HL-60 (cell line): Measurements from ENCODE around the gene S1PR3.

ENCODE experiments used
- GABPA ChIP-seq: IDR thresholded peaks from 2 replicates; pipeline ENCODE4 v1.6.1; 2012; ENCODE audit warnings: low read depth
- POLR2AphosphoS5 ChIP-seq: IDR thresholded peaks from 2 replicates; pipeline ENCODE4 v1.6.1; 2012; ENCODE audit warnings: low read depth
- TF ChIP-seq, protein P1 (sequence below): IDR thresholded peaks from one replicate; pipeline ENCODE4 v1.5.1; 2011; ENCODE audit warnings: low read length, control low read depth, inconsistent platforms; ENCODE audit not compliant: insufficient read depth
- TF ChIP-seq, protein P2 (sequence below): IDR thresholded peaks from 2 replicates; pipeline ENCODE4 v1.6.1; 2012; ENCODE audit warnings: low read depth; ENCODE audit not compliant: insufficient replicate concordance

DNA sequence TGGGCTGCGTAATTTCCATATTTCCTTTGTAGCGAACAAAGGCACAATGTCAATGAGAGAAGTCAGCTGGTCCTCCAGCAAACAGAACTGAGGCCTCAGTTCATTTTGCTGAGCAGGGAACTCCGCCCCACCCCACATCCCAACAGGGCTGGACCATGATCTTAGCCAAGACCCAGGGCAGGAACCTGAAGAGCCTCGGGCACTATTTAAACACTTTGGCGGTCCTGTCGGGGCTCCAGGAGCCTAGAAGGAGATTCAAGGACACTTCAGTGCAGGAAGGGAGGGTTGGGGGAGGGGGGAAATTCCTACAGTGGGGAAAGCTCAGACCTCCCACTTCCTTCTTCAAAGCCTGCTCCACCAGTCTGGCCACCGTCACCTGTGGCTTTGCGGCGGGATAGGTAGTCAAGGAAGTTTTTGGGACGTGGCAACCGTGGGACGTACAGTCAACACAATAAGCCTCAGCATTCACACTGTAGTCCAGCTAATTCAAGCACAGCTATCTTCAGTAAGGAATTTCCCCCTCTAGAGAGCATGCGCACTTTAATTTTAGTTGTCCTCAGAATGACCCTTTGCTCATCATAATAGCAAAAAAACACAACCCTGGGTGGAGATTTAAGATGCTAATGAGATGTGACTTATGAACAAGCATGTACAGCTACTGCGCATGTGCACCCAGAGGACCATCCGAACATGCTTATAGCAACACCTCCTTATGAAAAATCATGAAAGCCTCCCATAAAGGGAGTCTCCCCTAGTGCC, 30.9 kb downstream of the S1PR3 start:
- TF ChIP-seq, protein P1, sequence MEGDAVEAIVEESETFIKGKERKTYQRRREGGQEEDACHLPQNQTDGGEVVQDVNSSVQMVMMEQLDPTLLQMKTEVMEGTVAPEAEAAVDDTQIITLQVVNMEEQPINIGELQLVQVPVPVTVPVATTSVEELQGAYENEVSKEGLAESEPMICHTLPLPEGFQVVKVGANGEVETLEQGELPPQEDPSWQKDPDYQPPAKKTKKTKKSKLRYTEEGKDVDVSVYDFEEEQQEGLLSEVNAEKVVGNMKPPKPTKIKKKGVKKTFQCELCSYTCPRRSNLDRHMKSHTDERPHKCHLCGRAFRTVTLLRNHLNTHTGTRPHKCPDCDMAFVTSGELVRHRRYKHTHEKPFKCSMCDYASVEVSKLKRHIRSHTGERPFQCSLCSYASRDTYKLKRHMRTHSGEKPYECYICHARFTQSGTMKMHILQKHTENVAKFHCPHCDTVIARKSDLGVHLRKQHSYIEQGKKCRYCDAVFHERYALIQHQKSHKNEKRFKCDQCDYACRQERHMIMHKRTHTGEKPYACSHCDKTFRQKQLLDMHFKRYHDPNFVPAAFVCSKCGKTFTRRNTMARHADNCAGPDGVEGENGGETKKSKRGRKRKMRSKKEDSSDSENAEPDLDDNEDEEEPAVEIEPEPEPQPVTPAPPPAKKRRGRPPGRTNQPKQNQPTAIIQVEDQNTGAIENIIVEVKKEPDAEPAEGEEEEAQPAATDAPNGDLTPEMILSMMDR: no peak
- TF ChIP-seq GABPA (no peak), POLR2AphosphoS5 (no peak)
- TF ChIP-seq, protein P2, sequence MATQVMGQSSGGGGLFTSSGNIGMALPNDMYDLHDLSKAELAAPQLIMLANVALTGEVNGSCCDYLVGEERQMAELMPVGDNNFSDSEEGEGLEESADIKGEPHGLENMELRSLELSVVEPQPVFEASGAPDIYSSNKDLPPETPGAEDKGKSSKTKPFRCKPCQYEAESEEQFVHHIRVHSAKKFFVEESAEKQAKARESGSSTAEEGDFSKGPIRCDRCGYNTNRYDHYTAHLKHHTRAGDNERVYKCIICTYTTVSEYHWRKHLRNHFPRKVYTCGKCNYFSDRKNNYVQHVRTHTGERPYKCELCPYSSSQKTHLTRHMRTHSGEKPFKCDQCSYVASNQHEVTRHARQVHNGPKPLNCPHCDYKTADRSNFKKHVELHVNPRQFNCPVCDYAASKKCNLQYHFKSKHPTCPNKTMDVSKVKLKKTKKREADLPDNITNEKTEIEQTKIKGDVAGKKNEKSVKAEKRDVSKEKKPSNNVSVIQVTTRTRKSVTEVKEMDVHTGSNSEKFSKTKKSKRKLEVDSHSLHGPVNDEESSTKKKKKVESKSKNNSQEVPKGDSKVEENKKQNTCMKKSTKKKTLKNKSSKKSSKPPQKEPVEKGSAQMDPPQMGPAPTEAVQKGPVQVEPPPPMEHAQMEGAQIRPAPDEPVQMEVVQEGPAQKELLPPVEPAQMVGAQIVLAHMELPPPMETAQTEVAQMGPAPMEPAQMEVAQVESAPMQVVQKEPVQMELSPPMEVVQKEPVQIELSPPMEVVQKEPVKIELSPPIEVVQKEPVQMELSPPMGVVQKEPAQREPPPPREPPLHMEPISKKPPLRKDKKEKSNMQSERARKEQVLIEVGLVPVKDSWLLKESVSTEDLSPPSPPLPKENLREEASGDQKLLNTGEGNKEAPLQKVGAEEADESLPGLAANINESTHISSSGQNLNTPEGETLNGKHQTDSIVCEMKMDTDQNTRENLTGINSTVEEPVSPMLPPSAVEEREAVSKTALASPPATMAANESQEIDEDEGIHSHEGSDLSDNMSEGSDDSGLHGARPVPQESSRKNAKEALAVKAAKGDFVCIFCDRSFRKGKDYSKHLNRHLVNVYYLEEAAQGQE: no peak
